Heart left ventricle (tissue), 13 donors: Measurements from ENCODE around the gene IGSF10.

ENCODE experiments used
- POLR2A ChIP-seq, 2 donors: fragments of 450-650 bp; IDR thresholded peaks; one replicate each; pipeline ENCODE4 v1.6.1; 2017; ENCODE audit warnings: antibody characterized with exemption in 2 of 2, mild to moderate bottlenecking in 2 of 2, moderate library complexity in 2 of 2
- TF ChIP-seq, protein P1 (sequence below), 12 donors: fragments of 200-600 bp; sonication (generic) in 4 of 12; IDR thresholded peaks; one replicate each; pipeline versions ENCODE4 v1.5.0 to v1.8.0; 2018 to 2022; ENCODE audit warnings: antibody characterized with exemption in 12 of 12, mild to moderate bottlenecking in 5 of 12
- donor health status: ischemic (EF 13 %, LVEDD 7.1; RV severe dilation, severe dysfunction).
- donor health status: DM: no; HTN: yes; CAD: no.
- donor health status: DM: no; HTN: no; CAD: no.
- donor health status: ischemic (EF 25% LVEDD 6.9; RV normal size, moderate dysfunction).
- donor health status: ischemic (EF 25% LVEDD 5.7; RV mildly dilated, moderate dysfunction).
- donor health status: ischemic (EF 35%, LVEDD 5.7; RV mildly dilated, moderate dysfunction).
- donor health status: nonischemic (EF 11% LVEDD 7.7; RV severe dilation, severe dysfunction).
- donor health status: DM: yes; HTN: yes; CAD: no.
- donor health status: PGD.
- donor health status: ischemic (EF 29% LVEDD 5.4; RV normal size, mild dysfunction).
- donor health status: nonischemic (EF 23%, LVEDD 6.1; RV moderate dilation, normal function).

DNA sequence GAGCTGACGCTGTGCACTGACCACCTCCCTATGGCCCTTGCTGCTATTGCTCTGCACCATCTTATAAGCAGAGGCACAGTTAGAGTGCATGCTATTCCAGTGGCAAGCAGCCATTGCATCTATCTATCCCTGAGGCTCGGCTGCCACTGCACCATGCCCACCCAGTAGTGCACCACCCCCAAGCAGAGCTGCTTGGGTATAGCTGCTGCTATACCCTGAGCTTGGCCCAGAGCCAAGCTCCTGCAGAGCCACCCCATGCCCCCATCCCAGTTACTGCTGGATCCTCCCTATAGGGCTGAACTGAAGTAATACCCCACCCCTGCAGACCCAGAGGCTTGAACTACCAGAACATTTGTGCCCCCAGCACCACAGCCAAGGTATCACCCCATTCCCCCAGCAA is 19.6 kb upstream of the IGSF10 start:
- TF ChIP-seq, protein P1, sequence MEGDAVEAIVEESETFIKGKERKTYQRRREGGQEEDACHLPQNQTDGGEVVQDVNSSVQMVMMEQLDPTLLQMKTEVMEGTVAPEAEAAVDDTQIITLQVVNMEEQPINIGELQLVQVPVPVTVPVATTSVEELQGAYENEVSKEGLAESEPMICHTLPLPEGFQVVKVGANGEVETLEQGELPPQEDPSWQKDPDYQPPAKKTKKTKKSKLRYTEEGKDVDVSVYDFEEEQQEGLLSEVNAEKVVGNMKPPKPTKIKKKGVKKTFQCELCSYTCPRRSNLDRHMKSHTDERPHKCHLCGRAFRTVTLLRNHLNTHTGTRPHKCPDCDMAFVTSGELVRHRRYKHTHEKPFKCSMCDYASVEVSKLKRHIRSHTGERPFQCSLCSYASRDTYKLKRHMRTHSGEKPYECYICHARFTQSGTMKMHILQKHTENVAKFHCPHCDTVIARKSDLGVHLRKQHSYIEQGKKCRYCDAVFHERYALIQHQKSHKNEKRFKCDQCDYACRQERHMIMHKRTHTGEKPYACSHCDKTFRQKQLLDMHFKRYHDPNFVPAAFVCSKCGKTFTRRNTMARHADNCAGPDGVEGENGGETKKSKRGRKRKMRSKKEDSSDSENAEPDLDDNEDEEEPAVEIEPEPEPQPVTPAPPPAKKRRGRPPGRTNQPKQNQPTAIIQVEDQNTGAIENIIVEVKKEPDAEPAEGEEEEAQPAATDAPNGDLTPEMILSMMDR (IDR thresholded peaks at IDR 0.05), result no peak
- TF ChIP-seq POLR2A (IDR thresholded peaks at IDR 0.05), result no peak
